GM12872 (cell line): ENCODE measurements around the gene CAMKMT.

ENCODE experiments used
- TF ChIP-seq, protein P1 (sequence below): IDR thresholded peaks from 3 replicates; pipeline ENCODE4 v1.5.1; 2011; ENCODE audit warnings: low read depth, mild to moderate bottlenecking, low read length, moderate library complexity; ENCODE audit not compliant: insufficient read depth

Gene CAMKMT

GRCh38 chr2:44687686-44688455, 326.1 kb downstream of the CAMKMT start:
- TF ChIP-seq, protein P1, sequence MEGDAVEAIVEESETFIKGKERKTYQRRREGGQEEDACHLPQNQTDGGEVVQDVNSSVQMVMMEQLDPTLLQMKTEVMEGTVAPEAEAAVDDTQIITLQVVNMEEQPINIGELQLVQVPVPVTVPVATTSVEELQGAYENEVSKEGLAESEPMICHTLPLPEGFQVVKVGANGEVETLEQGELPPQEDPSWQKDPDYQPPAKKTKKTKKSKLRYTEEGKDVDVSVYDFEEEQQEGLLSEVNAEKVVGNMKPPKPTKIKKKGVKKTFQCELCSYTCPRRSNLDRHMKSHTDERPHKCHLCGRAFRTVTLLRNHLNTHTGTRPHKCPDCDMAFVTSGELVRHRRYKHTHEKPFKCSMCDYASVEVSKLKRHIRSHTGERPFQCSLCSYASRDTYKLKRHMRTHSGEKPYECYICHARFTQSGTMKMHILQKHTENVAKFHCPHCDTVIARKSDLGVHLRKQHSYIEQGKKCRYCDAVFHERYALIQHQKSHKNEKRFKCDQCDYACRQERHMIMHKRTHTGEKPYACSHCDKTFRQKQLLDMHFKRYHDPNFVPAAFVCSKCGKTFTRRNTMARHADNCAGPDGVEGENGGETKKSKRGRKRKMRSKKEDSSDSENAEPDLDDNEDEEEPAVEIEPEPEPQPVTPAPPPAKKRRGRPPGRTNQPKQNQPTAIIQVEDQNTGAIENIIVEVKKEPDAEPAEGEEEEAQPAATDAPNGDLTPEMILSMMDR = no peak

DNA sequence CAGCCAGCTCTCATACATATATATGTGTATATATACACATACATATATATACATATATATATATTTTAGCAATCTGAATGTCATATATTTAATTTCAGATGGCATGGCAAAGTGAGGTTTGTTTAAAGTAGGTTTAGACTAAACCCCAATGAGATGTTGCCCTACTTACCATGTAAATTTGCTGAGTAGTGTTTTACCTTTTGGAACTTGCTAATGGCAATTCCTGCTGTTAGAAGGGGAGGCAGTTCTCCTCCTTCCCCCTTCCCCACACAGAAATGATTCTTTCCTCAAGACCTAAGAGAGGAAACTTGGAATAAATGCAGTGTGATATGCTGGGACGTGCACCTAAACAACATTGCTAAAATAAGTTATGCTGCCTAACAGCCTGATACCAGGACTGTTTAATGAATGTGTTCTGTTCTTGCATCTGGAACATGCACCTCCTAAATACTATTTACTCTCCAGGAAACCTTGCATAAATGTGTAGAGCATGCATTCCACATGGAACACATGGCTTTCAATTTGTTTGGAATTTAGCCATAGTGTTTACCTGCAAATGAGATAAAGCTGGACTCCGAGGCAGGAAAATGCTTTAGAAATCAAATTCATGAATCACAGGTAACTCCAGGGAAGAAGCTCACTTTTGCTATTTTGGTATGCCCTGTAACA, 326.8 kb downstream of the CAMKMT start:
- TF ChIP-seq, protein P1 = no peak

DNA sequence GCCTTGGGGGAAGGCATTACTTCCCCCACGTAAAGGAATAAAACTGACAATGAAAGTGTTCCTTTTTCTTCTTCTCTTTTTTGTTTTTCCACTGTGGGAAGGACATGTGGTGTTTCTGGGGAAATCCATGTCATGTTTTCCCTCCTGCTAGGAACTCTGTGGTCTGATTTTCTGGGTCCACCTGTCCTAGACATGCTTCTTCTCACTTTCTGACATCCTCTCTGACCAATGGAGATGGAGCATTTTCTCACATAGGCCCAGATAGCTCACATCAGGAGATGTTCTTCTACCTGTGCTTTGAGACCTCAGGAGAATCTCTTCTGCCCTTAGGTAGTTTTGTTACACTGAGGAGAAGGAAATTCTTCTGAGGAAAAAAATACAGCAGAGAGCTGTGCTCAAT, 327.8 kb downstream of the CAMKMT start:
- TF ChIP-seq, protein P1 = no peak

GRCh38 chr2:44691174-44691785, 329.5 kb downstream of the CAMKMT start:
- TF ChIP-seq, protein P1 = no peak

- TF ChIP-seq, protein P1 = no peak
Measured at GRCh38 chr2:44692821-44693220, 331.1 kb downstream of the CAMKMT start.

GRCh38 chr2:44700824-44701223, 339.1 kb downstream of the CAMKMT start:
- TF ChIP-seq, protein P1 = no peak

DNA sequence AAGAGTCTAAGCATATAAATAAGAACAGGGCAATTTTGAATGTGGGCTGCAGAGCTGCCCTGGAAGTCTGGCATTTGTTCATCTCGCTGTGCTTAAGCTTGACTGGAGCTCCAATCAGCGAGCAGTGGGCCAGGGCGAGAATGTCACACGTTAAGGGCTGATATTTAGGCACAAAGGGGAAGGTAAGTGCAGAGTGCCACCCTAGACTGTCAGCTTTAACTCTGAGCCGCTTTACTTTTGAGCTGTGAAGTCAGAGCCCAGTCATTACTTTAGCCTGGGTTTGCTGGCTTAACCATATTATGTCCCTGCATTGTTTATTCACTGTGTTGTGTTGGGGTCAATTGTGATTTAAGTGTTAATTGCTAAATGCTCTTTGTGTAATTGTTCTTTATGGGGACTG, 343.6 kb downstream of the CAMKMT start:
- TF ChIP-seq, protein P1 = no peak
